OCI-LY7 (cell line): ENCODE measurements around the gene THRB.

ENCODE experiments used
- CTCF ChIP-seq: fragments of 200-600 bp; sonication (generic); conservative IDR thresholded peaks from 2 replicates; pipeline ENCODE4 v1.5.1; 2014; ENCODE audit warnings: mild to moderate bottlenecking, antibody characterized with exemption, low read length, moderate library complexity, mixed read lengths
- EZH2phosphoT487 ChIP-seq: fragments of 200-600 bp; sonication (generic); IDR thresholded peaks from 2 replicates; pipeline ENCODE4 v1.6.1; 2018; ENCODE audit warnings: low read depth, borderline replicate concordance, mild to moderate bottlenecking, mixed run types, antibody characterized with exemption, low read length, moderate library complexity, mixed read lengths

- TF ChIP-seq CTCF (no peak), EZH2phosphoT487 (no peak)
Measured at GRCh38 chr3:24215502-24215901, 279.1 kb downstream of the THRB start.
